ENCODE measurements around the gene FAM110C.

DNA sequence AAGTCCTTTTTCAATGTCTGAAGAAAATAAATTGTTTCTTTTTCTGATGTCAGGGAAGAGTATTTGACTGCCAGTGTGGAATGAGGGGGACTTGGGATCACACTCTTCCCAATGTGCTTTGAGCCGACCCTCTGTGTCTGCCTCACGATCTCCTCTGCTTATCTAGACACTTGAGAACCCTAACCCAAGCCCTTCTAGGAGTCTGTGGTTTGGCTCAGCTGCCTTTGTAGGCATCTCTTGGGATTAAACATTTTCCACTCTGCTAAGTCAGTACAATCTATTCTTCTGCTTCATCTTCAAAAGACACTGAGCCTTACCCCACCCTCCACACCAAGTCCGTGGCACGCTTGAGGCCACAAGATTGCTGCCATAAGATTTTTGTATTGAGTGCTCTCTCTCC is 19.4 kb downstream of the FAM110C start:
- TF ChIP-seq POLR2AphosphoS5 (IDR thresholded peaks at IDR 0.05; ENCODE audit: borderline replicate concordance, low read depth, low read length) = no peak
- no peak for TF ChIP-seq EZH2 (IDR thresholded peaks at IDR 0.05)

All from SK-N-MC (cell line).